DND-41 (cell line): ENCODE data around the gene PLK1.

Experiments used
- CTCF ChIP-seq: IDR thresholded peaks from 2 replicates; pipeline ENCODE4 v1.5.1; 2012; ENCODE audit warnings: borderline replicate concordance, low read length, moderate library complexity, mild to moderate bottlenecking; ENCODE audit not compliant: poor library complexity, severe bottlenecking; ENCODE audit errors: extremely low read depth
- EZH2 ChIP-seq: IDR thresholded peaks from 3 replicates; pipeline ENCODE4 v1.6.1; 2012; ENCODE audit warnings: borderline replicate concordance, low read depth, mild to moderate bottlenecking, moderate library complexity, low read length, inconsistent platforms; ENCODE audit not compliant: severe bottlenecking

GRCh38 chr16:23694265-23694643, 15.6 kb downstream of the PLK1 start:
- TF ChIP-seq CTCF (no peak), EZH2 (no peak)
